Measurements from ENCODE around the gene RPS24. TPM values are rescaled to one million over a fixed set of nuclear protein-coding genes. Genes with fewer than 3 reads are reported as not detected.

RPS24 gene
- total RNA-seq, 1 donor from 2014 or later: 1,484 TPM

Other genes with a start within 250 kb of the RPS24 start
- gene DLG5, start 107.1 kb upstream of the RPS24 start, total RNA-seq: 5.4 and 8.0 TPM in 2 replicates
- 13.0 and 13.4 TPM in 2 replicates for gene POLR3A, start 4.3 kb upstream of the RPS24 start, total RNA-seq